ENCODE measurements around the gene ASCC2.
"Not testable (repeated sequence)": the region's sequence is repeated elsewhere in the genome, so short reads cannot be mapped to it uniquely, and the experiment has no call there.

Gene ASCC2

GRCh38 chr22:29782061-29782845 lies 55.8 kb downstream of the ASCC2 start:
- DNase-seq = no peak

DNA sequence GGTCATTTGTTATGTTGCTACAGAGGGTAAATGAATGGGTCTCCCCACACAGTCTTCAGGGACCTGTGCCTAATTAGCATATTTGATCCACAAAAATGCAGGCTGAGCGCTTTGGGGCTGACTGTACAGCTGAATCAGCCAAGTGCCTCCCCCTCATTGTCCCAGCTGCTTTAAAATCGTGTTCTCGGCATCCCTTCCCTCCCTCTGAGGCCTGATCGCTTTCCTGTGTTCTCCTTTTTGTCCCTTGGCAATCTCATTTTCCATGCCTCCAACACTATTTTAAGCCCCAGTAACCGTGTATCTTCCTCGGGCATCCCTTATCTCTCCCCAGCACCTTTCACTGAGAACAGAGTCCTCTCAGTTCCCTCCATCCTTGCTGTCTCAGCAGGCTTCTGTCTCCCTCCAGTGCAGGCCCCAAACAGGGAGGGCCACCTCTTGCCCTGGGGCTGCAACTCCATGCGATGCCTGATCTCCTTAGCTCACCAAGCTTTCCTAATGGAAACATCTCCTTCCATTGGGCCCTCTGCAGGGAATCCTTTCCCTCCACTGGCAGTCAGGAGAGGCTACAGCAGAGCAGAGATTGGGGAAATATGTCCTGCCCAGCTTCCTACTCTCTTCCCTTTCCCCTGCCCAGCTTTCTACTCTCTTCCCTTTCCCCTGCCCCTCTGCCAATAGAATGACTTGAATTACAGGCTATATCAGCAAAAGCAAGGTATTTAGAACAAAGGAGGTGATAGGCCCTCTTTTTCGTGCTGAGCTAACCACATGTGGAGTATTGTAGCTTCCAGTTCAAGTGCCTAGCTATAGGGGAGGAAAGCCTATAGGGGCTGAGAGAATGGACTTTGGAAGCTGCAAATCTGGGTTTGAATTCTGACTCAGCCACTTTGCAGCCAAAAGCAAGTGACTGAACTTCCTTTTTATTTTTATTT lies 57.1 kb downstream of the ASCC2 start:
- no peak for DNase-seq

GRCh38 chr22:29780220-29780619 lies 57.9 kb downstream of the ASCC2 start:
- no peak for DNase-seq

GRCh38 chr22:29773233-29773632 lies 64.8 kb downstream of the ASCC2 start:
- no peak for DNase-seq

GRCh38 chr22:29772170-29772641 lies 65.9 kb downstream of the ASCC2 start:
- no peak for DNase-seq

DNA sequence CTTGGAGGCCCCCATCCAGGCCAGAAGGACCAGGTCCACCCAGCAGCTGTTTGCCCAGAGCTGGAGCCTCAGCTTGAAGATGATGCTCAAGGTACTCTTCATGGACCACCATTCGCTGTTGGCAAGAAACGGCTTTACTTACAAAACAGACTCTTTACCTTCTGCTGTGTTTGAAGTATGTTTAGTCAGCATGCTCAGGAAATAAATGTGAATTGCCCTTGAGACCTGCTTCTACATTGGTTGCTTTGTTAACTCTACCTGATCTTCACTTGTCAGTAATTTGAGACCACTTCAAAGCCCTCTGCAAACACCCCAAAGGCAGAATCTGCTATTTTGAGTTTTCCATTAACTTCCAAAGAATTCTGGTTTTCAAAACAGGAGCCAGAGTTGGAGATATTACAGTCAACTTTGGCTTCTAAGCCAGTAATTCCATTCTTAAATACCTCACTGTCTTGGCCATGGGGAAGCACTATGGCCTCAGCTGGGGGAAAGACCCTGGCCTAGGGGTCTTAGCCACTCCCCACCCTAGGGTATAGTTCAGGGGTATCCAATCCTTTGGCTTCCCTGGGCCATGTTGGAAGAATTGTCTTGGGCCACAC lies 68.3 kb downstream of the ASCC2 start:
- DNase-seq = no peak

- DNase-seq = no peak
These were observed 69.9 kb downstream of the ASCC2 start for GRCh38 chr22:29768052-29768693.

DNA sequence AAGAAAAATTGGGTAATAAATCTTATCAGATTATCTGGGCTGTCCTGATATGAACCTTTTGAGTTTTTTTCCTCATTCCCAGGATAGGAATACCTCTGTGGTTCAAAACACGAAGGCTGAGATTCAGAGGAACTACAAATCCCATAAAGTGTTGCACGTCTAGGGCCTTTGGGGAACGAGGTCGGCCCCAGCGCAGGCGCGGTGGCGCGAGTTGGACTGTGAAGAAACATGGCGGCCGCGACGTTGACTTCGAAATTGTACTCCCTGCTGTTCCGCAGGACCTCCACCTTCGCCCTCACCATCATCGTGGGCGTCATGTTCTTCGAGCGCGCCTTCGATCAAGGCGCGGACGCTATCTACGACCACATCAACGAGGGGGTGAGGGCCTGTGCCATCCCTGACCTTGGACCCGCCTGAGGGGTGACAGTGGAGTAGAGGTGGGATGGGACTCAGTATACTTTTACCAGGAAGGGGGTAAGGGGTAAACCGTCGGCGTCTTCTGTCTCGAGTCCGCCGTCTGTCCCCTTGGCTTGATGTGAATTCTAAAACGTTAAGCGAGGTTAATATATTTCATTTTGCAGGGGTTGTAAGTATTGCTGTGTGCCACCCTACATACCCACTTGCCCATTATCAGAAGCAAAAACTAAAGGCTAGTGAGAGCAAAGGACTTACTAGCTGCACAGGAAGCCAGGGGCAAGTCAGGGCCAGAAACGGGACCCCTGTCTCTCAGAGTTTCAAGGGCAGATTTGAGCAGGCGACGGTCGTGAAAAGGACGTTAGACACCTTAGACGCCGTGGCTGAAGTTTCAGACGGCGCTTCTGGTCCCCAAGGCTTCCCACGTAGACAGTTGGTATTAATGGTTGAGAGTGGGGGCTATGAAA lies 70.7 kb downstream of the ASCC2 start, which contains the start of gene UQCR10:
Gene UQCR10, plus strand, starts transcription at position 199 of the 881 bp plus-strand sequence. Its CDS starts 30 bp downstream, at position 229.
- peak; percentile 73 for DNase-seq

DNA sequence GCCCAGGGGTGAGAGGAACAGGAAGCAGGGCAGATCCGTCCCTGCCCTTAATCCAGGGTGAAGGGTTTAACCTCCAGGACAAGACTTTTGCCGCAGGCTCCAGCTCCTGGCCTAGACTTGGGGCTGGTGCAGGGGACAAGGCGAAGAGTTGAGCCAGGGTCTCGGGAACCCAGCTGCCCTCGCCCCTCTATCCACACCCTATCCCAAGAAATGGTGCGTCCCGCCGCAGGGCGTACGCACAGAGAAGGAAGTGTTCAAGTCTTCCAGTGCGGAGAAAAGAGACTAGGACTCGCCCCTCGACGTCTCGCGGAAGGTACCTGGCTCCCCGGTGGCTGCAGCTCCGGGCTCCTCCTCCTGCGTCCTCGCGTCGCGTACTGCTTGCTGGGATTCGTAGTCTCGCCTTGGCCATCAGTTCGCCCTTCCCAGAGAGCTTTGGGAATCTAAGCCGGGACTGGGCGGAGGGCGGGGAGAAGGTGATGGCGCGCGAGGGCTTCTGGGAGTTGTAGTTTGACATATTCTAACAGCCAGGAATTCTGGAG lies 71.4 kb downstream of the ASCC2 start, which contains the start of gene ZMAT5:
Gene ZMAT5, minus strand, starts transcription at position 376 of the 539 bp plus-strand sequence. CDS start 18,463 bp downstream, outside the sequence.
- peak; percentile 83 for DNase-seq

GRCh38 chr22:29765905-29766631 lies 72.0 kb downstream of the ASCC2 start:
- DNase-seq = no peak

DNA sequence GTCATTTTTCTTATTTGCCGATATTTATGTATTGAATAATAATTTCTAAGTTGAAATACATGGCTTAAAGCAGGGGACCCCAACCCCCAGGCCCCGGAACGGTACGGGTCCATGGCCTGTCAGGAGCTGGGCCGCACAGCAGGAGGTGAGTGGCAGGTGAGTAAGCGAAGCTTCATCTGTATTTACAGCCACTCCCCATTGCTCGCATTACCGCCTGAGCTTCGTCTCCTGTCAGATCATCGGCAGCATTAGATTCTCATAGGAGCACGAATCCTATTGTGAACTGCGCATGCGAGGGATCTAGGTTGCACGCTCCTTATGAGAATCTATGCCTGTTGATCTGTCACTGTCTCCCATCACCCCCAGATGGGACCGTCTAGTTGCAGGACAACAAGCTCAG lies 75.8 kb downstream of the ASCC2 start:
- DNase-seq = no peak

DNA sequence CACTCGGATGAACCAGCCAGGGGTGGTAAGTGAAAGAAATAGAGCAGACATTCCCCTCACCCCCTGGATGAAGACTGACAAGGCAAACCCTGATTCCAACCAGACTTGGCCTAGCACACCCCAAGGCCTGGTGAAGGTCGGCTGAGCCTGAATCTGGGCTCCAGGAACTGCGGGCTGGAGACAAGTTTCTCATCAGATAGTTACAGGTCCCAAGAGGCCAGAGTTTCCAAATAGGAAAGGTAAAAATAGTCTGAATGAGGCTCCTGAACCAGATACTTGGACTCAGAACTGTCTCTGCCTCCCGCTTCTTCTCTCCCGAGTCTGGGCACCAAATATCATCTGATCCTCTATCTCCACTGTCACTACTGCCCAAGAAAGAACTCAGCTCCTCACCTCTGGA lies 79.1 kb downstream of the ASCC2 start:
- no peak for DNase-seq

DNA sequence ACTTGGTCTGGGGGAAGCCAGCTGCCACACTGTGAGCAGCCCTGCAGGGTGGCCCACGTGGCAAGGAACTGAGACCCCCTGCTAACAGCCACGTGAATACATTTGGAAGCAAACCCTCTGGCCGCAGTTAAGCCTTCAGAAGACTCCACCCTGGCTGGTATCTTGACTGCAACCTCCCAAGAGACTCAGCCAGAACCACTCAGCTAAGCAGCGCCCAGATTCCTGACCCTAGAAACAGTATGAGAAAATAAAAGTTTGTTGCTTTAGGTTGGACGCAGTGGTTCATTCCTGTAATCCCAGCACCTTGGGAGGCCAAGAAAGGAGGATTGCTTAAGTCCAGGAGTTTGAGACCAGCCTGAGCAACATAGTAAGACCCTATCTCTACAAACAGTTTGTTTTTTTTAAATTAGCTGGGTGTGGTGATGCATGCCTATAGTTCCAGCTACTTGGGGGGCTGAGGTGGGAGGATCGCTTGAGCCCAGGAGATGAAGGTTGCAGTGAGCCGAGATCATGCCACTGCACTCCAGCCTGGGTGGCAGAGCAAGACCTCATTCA lies 79.9 kb downstream of the ASCC2 start:
- no peak for DNase-seq

GRCh38 chr22:29757096-29757495 lies 81.0 kb downstream of the ASCC2 start:
- no peak for DNase-seq

GRCh38 chr22:29756341-29756740 lies 81.7 kb downstream of the ASCC2 start:
- no peak for DNase-seq

GRCh38 chr22:29755889-29756288 lies 82.2 kb downstream of the ASCC2 start:
- DNase-seq = no peak

- DNase-seq = not testable (repeated sequence)
These were observed 83.2 kb downstream of the ASCC2 start for GRCh38 chr22:29754658-29755395.

DNA sequence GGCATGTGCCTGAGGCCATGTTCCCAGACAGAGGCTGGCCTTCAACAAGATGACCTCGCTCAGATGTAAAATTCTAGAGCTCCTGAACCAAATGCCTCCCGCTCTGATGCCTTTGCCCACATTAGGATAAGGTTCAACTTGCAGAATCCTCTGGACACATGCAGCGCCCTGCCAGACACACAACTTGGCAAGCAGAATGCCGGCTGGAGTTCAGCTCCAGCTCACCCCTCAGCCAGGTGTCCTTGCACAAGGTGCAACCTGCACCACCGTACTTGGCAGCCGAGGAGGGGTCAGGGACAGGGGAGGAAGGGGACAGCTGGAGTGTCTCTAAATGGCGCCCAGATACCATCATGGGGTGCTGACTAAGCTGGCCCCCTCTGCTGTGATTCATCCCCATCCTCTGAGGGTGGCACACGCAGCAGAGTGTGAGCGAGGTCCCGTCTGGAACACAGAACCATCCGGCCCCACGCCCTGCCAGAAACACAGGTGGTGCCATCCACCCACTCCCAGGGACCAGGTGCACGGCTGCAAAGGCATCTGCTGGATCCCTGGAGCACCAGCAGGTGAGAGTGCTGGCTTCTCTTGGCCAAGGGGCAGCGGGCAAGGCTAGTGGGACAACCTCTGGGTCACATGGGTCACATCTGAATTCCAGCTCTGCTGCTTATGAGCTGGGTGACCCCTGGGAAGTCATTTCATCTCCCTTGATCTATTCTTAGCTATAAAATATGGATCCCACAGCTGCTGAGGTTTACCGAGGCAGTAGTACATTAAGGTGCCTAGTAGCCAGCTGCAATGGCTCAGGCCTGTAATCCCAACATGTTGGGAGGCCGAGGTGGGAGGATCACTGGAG lies 84.0 kb downstream of the ASCC2 start:
- DNase-seq = no peak
